NK-92 (cell line): ENCODE results near the gene SLC30A10.
"Not testable (repeated sequence)": the region's sequence is repeated elsewhere in the genome, so short reads cannot be mapped to it uniquely, and the experiment has no call there.

Experiments
- DNase-seq: peaks from one replicate; lab custom pipeline; 2025; ENCODE audit not compliant: unreplicated experiment; lab: John Stamatoyannopoulos, UW

The SLC30A10 gene

GRCh38 chr1:219928791-219929118 is 398 bp upstream of the SLC30A10 start:
- no peak for DNase-seq

GRCh38 chr1:219927298-219927955 is 930 bp downstream of the SLC30A10 start:
- no peak for DNase-seq

GRCh38 chr1:219926363-219926998 is 1.9 kb downstream of the SLC30A10 start:
- DNase-seq, result no peak

- DNase-seq, result no peak
Measured at GRCh38 chr1:219924342-219924741, 4.0 kb downstream of the SLC30A10 start.

GRCh38 chr1:219917851-219918466 is 10.4 kb downstream of the SLC30A10 start:
- DNase-seq, result no peak

- DNase-seq, result no peak
Measured at GRCh38 chr1:219917281-219917680, 11.1 kb downstream of the SLC30A10 start.

GRCh38 chr1:219916257-219916656 is 12.1 kb downstream of the SLC30A10 start:
- DNase-seq, result no peak

GRCh38 chr1:219913005-219913770 is 15.2 kb downstream of the SLC30A10 start:
- DNase-seq, result no peak

GRCh38 chr1:219910716-219911115 is 17.6 kb downstream of the SLC30A10 start:
- no peak for DNase-seq

- DNase-seq, result no peak
Measured at GRCh38 chr1:219909476-219909875, 18.9 kb downstream of the SLC30A10 start.

GRCh38 chr1:219908170-219908569 is 20.2 kb downstream of the SLC30A10 start:
- DNase-seq, result no peak

GRCh38 chr1:219907772-219908070 is 20.6 kb downstream of the SLC30A10 start:
- no peak for DNase-seq

GRCh38 chr1:219906924-219907771 is 21.2 kb downstream of the SLC30A10 start:
- no peak for DNase-seq

GRCh38 chr1:219906565-219906923 is 21.8 kb downstream of the SLC30A10 start:
- not testable (repeated sequence) for DNase-seq

- no peak for DNase-seq
Measured at GRCh38 chr1:219905524-219905923, 22.8 kb downstream of the SLC30A10 start.

- DNase-seq, result no peak
Measured at GRCh38 chr1:219904934-219905333, 23.4 kb downstream of the SLC30A10 start.

- DNase-seq, result no peak
Measured at GRCh38 chr1:219903353-219903871, 24.9 kb downstream of the SLC30A10 start.

GRCh38 chr1:219902951-219903350 is 25.4 kb downstream of the SLC30A10 start:
- DNase-seq, result no peak

- no peak for DNase-seq
Measured at GRCh38 chr1:219900882-219901281, 27.5 kb downstream of the SLC30A10 start.

- no peak for DNase-seq
Measured at GRCh38 chr1:219900201-219900600, 28.2 kb downstream of the SLC30A10 start.

GRCh38 chr1:219898375-219898774 is 30.0 kb downstream of the SLC30A10 start:
- no peak for DNase-seq
